Esophagus muscularis mucosa (tissue), 4 donors: ENCODE results near the gene TPGS1. TPM values are rescaled to one million over a fixed set of nuclear protein-coding genes. Genes with fewer than 3 reads are reported as not detected.
A peak's percentile ranks its signal among the peaks of the same experiment; 100 is the strongest.

Experiments
- DNase-seq: peaks from one replicate; pipeline ENCODE4 v3.0.0-alpha.2; 2017; ENCODE audit errors: extremely low spot score
- H3K27ac ChIP-seq, 4 donors: fragments of 200-600 bp; sonication (generic); replicated peaks in 1 of 4; 1 replicate in 3 of 4; 2 replicates in 1 of 4; pipeline ENCODE4 v1.5.1; 2016 to 2019; ENCODE audit warnings: mild to moderate bottlenecking in 1 of 4
- H3K27me3 ChIP-seq, 4 donors: fragments of 200-600 bp; sonication (generic); one replicate each; pipeline versions ENCODE4 v1.5.1 to v1.6.0; 2016 to 2019
- H3K36me3 ChIP-seq, 4 donors: fragments of 200-600 bp; sonication (generic); one replicate each; pipeline ENCODE4 v1.5.1; 2016 to 2019
- H3K4me1 ChIP-seq, 4 donors: fragments of 200-600 bp; sonication (generic); one replicate each; pipeline ENCODE4 v1.5.1; 2016 to 2019
- H3K4me3 ChIP-seq, 4 donors: fragments of 200-600 bp; sonication (generic); 1 replicate in 2 of 4; 2 replicates in 2 of 4; pipeline ENCODE4 v1.5.1; 2016 to 2019; ENCODE audit warnings: mild to moderate bottlenecking in 4 of 4, moderate library complexity in 1 of 4
- H3K9me3 ChIP-seq, 4 donors: fragments of 200-600 bp; sonication (generic); 1 replicate in 3 of 4; 2 replicates in 1 of 4; pipeline ENCODE4 v1.5.1; 2016 to 2019
- EP300 ChIP-seq: sonication (generic); formaldehyde crosslinking; IDR thresholded peaks from one replicate; pipeline ENCODE4 v1.6.1; 2017; ENCODE audit warnings: antibody characterized with exemption
- POLR2A ChIP-seq: fragments of 450-650 bp; IDR thresholded peaks from one replicate; pipeline ENCODE4 v1.6.1; 2017; ENCODE audit warnings: antibody characterized with exemption, moderate library complexity, mild to moderate bottlenecking, low read depth
- POLR2AphosphoS5 ChIP-seq, 2 donors: sonication (generic); formaldehyde crosslinking; IDR thresholded peaks; one replicate each; pipeline ENCODE4 v1.6.1; 2017; ENCODE audit warnings: antibody characterized with exemption in 2 of 2
- WGBS: methylation state at CpG from one replicate; pipeline ENCODE4 v1.1.5; 2018; 5-methylcytosine and 5-hydroxymethylcytosine counted together
- intact Hi-C: fragments of 100-400 bp; cut with DNase I; formaldehyde crosslinking; loops from one replicate; pipeline ENCODE4 v1.15.1; 2023
- total RNA-seq, 4 donors: library from RNA; depleted of rRNA; stranded (reverse); fragments of >200 nt; gene quantifications; one replicate each; pipeline versions ENCODE4 v1.1.0 to v1.2.1, GENCODE V29; 2016
- TF ChIP-seq, protein P1 (sequence below), 3 experiments: fragments of 200-600 bp in 2 of 3; fragments of 450-650 bp in 1 of 3; sonication (generic) in 2 of 3; IDR thresholded peaks; one replicate each; pipeline ENCODE4 v1.5.1; 2017 to 2019; ENCODE audit warnings: antibody characterized with exemption in 3 of 3, mild to moderate bottlenecking in 2 of 3, moderate library complexity in 1 of 3

Gene TPGS1
- total RNA-seq, 4 donors from 2014 or later, result 61.7 to 86.6 (median 64.4) TPM

DNA sequence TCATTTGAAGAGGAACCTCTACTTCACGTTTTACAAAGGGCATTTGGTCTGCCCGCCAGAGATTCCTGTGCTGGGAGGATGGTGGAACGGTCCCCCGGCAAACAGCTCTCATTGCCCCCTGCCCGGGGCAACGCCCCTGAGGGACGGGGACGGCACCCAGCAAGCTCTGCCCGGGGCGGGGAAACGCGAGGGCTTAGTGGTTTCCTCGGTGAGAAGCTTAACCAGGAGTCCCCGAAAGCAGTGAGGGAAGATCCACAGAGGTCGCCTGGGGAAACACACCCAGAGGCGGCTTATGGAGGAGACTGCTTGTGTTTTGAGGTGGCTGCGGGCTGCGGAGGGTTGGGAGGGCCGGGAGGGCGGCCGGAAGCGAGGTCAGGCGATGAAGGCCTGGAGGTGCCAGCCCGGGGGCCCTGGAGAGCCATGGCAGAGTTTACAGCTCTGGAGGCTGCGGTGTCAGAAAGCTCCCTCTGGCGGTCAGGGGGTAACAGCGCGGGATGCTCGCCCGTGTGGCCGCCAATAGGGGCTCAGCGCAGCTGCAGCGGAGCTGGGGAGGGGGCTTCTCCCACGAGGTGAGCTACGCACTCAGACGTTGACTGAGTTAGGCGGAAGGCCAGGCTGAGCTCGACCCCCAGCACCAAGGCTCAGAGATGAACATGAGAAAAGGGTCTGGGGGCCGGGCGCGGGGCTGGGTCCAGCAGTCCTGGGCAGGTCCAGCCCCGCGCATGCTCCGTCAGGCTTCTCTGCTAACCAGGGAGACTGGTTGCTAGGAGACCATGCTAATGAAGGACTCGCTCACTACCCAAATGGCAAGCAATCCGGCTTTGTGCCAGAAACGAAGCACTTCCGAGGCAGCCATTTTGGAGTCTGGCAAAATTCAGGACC, 652 bp upstream of the TPGS1 start:
- Histone ChIP-seq H3K27me3 (no peaks in the 10 kb centered on the region), H3K4me3 (peak overlapping the region; percentile 73 to 100 (median 92)), H3K27ac (peak overlapping the region; percentile 91 to 97 (median 92)), H3K9me3 (no peaks in the 10 kb centered on the region), H3K4me1 (peaks cover 27 to 42% (median 39%) of the 10 kb centered on the region in 4 donors), H3K36me3 (peaks cover 0 to 11% (median 10%) of the 10 kb centered on the region in 4 donors)
- intact Hi-C loops, result no loop called here
- WGBS, result 4% methylated on average over 36 of the region's 48 CpGs
- TF ChIP-seq EP300, result no peak
- no peak for TF ChIP-seq POLR2AphosphoS5 (IDR thresholded peaks at IDR 0.05)
- TF ChIP-seq, protein P1, sequence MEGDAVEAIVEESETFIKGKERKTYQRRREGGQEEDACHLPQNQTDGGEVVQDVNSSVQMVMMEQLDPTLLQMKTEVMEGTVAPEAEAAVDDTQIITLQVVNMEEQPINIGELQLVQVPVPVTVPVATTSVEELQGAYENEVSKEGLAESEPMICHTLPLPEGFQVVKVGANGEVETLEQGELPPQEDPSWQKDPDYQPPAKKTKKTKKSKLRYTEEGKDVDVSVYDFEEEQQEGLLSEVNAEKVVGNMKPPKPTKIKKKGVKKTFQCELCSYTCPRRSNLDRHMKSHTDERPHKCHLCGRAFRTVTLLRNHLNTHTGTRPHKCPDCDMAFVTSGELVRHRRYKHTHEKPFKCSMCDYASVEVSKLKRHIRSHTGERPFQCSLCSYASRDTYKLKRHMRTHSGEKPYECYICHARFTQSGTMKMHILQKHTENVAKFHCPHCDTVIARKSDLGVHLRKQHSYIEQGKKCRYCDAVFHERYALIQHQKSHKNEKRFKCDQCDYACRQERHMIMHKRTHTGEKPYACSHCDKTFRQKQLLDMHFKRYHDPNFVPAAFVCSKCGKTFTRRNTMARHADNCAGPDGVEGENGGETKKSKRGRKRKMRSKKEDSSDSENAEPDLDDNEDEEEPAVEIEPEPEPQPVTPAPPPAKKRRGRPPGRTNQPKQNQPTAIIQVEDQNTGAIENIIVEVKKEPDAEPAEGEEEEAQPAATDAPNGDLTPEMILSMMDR (IDR thresholded peaks at IDR 0.05), result peak in 2 of 3 experiments; percentile 94 to 96
- no peak for TF ChIP-seq POLR2A
- peak; percentile 99 for DNase-seq

DNA sequence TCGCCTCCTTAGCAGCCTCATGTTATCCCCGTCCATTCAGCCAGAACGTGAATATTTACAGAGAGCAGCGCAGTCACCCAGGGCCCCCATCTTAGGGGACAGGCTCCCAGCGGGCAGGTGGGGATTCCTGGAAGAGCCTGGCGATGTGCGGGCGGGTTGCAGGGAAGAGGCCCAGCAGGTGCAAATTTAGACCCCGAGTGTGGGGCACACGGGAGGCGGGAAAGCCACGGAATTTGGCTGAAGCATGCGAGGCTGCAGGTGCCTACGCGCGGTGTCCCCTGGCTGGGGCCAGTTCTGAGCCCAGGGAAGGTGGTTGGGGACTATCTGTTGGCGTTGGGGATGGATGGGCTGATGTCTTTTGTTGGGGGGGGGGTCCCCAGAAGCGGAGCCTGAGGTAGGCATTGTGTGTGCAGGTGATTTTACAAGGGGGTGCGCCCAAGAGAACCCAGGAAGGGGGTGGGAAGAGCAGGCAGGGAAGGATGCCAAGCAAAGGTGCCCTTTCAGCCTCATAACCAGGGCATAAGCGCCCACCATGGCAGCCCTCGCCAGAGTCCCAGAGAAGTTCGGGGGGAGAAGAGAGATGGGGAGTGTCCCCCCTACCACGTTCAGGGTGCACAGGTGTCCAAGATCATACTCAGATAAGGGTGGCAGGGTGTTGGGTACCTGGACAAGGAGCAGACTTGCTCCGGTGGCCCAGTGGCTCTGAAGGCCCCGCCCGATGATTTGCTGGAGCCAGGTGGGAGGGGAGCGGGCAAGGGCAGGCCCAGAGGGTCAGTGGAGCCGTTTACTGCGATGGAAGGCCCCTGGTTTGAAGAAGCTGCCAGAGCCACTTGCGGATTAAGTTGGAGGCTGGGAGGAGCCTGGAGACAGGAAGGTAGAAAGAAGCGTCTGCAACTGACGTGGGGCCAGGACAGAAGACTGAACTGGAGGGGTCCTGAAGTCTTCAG, 1.2 kb downstream of the TPGS1 start:
- H3K27me3 ChIP-seq, result no peaks in the 10 kb centered on the region
- H3K9me3 ChIP-seq, result no peaks in the 10 kb centered on the region
- H3K27ac ChIP-seq, result peak overlapping the region in 3 of 4 donors; percentile 91 to 94 (median 91)
- H3K4me1 ChIP-seq, result peaks cover 31 to 52% (median 40%) of the 10 kb centered on the region in 4 donors
- 77% methylated on average over 23 of the region's 32 CpGs for WGBS
- no peak for DNase-seq
- TF ChIP-seq POLR2AphosphoS5 (IDR thresholded peaks at IDR 0.05) (no peak), EP300 (no peak), POLR2A (no peak)
- TF ChIP-seq, protein P1 (IDR thresholded peaks at IDR 0.05), result no peak
- peak overlapping the region; percentile 73 to 100 (median 92) for H3K4me3 ChIP-seq
- peaks cover 0 to 11% (median 10%) of the 10 kb centered on the region in 4 donors for H3K36me3 ChIP-seq
- intact Hi-C loops, result no loop called here

DNA sequence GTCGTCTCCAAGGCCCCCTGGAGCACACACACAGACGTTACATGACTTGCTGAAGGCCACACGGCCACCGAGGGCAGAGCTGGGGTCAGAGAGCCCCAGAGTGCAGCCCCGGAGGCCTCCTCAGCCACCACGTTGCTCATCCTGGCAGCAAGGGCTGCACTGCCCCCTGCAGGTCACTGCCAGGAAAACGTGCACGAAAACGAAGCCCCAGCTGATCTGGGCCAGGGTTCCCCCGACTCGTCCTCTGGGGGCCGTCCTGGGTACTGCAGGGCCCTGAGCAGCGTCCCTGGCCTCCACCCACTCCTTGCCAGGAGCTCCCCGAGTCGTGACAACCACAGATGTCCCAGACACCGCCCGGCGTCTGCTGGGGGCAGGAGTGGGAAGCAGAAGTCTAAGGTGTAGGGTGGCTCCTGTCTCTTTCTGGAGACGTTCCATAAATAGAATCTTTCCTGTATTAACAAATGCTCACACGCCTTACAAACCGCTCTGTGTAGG, 3.4 kb downstream of the TPGS1 start:
- H3K4me3 ChIP-seq, result peak overlapping the region; percentile 25 to 37 (median 30)
- peak overlapping the region; percentile 66 to 82 (median 74) for H3K27ac ChIP-seq
- H3K36me3 ChIP-seq, result peaks cover 0 to 13% (median 10%) of the 10 kb centered on the region in 4 donors
- peaks cover 31 to 51% (median 40%) of the 10 kb centered on the region in 4 donors for H3K4me1 ChIP-seq
- WGBS, result 4% methylated on average over 3 of the region's 21 CpGs
- H3K9me3 ChIP-seq, result no peaks in the 10 kb centered on the region
- TF ChIP-seq EP300 (no peak), POLR2A (no peak), POLR2AphosphoS5 (IDR thresholded peaks at IDR 0.05) (peak; percentile 34 to 56)
- TF ChIP-seq, protein P1 (IDR thresholded peaks at IDR 0.05), result peak; percentile 78 to 95 (median 85)
- intact Hi-C loops, result no loop called here
- no peak for DNase-seq
- no peaks in the 10 kb centered on the region for H3K27me3 ChIP-seq

DNA sequence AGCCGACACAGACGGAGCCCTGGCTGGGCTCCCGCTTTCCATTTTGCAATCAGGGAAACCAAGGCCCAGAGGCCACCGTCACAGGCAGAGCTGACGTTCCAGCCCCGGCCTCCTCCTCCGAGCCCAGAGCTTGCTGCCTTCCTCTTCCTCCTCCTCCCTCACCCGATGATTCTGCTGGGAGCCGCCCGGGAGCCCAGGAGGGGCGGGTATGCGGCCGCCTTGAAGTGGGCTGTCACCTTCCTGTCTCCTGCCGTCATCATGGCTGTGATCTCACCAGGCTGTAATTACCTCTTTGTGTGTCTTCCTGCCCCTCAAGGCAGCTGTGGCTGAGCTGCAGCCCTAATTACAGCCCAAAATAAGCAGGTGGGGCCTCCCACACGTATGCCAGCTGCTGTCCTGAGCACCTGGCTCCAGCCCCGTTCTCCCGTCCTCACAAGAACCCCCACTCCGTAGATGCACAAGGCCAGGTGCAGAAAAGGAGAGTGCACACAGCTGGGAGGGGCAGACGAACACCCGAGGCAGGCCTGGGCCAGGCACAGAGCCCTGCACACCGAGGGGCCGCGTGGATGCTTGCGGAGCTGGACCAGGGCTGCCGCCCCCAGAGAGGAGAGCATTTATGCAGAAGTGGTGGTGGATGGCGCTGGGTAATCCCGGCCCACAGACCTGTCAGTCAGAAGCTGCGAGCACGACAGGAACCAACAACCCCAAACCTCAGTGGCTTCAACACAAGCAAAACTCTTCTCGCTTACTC, 4.0 kb downstream of the TPGS1 start:
- intact Hi-C loops, result no loop called here
- TF ChIP-seq POLR2AphosphoS5 (IDR thresholded peaks at IDR 0.05) (peak; percentile 5 to 29), EP300 (no peak), POLR2A (no peak)
- TF ChIP-seq, protein P1 (IDR thresholded peaks at IDR 0.05), result no peak
- WGBS, result 31% methylated on average over 26 of the region's 30 CpGs
- Histone ChIP-seq H3K4me3 (peak overlapping the region; percentile 25 to 37 (median 30)), H3K27me3 (no peaks in the 10 kb centered on the region), H3K27ac (peak overlapping the region; percentile 66 to 82 (median 74)), H3K36me3 (peaks cover 0 to 13% (median 10%) of the 10 kb centered on the region in 4 donors), H3K4me1 (peaks cover 29 to 44% (median 36%) of the 10 kb centered on the region in 4 donors), H3K9me3 (no peaks in the 10 kb centered on the region)
- no peak for DNase-seq
